Fibroblast of peridontal ligament (primary cell): ENCODE results near the gene NDUFA13.

Source experiments
- DNase-seq: peaks from one replicate; pipeline ENCODE4 v3.0.0-alpha.2; 2010; ENCODE audit errors: extremely low read depth

Gene NDUFA13

GRCh38 chr19:19532806-19533701 lies 17.0 kb downstream of the NDUFA13 start:
- DNase-seq: no peak

GRCh38 chr19:19533841-19534240 lies 17.8 kb downstream of the NDUFA13 start:
- DNase-seq: no peak

- DNase-seq: no peak
Observed at GRCh38 chr19:19534556-19535265, 18.7 kb downstream of the NDUFA13 start.

GRCh38 chr19:19535311-19536191 lies 19.5 kb downstream of the NDUFA13 start:
- DNase-seq: no peak

DNA sequence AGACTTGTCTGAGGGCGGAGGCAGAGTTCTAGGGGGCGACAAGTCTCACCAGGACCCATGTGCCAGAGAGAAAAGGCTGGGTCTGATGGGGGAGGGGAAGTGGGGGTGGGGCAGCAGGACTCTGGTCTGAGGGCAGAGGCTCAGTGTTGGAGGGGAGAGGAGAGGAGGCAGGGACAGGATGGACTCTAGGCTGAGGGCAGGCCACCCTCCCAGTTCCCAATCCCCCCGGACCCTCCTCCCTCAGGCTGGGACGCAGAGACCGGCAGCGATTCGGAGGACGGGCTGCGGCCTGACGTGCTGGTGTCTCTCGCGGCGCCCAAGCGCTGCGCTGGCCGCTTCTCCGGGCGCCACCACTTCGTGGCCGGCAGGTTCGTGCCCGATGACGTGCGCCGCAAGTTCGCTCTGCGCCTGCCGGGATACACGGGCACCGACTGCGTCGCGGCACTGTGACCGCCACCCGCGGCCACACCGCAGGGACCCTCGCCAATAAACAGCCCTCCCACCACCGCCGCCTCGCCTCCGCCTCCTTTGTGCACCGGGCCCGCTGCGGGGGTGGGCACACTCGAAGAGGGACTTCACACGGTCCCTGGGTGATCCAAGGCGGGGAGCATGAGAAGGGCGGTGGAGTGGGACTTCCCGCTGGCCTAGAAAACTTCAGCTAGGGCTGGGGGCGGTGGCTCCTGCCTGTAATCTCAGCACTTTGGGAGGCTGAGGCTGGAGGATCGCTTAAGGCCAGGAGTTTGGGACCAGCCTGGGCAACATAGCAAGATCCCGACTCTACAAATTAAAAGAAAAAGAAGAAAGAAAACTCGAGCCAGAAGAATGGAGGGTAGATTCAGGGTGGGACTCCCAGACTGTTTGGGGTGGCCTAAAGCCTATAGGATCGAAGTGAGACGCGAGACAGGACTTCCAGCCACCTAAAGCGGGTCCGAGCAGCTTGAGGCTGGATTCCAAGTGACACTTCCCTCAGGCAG lies 21.3 kb downstream of the NDUFA13 start:
- DNase-seq: no peak

DNA sequence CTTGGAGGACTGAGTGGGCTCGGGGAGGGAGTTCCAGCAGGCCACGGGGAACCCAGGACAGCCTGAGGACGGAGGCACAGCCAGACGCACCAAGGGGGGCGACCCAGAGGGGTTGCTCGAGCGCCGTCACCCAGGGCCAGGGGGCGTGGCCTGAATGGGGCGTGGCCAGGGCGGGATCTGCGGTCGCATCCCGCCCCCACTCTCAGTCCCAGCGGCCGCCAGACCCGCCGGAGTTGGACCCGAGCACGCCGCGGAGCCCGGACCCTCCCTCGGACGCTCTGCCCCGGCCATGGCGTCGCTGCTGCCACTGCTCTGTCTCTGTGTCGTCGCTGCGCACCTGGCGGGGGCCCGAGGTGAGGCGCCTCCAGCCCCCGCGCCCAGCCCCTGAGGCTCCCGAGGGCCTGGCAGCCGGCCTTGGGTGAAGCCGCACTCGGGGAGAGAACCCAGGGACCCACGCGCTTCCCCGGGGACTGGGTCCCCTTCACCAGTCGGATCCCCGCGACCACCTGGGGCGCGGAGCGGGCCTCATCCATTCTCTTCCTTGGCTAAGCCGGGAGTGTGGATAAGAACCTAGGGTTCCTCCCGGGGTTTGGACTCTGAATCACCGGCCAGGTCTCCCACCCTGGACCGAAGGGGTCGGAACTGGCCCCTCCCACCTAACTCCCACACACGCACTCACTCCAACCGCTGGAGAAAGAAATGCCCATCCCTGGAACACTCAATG lies 22.2 kb downstream of the NDUFA13 start, which contains the start of gene CILP2:
TSS of gene CILP2 (plus strand) at position 205 of the 724 bp plus-strand sequence. CDS start at position 290, 85 bp downstream.
- no peak for DNase-seq

DNA sequence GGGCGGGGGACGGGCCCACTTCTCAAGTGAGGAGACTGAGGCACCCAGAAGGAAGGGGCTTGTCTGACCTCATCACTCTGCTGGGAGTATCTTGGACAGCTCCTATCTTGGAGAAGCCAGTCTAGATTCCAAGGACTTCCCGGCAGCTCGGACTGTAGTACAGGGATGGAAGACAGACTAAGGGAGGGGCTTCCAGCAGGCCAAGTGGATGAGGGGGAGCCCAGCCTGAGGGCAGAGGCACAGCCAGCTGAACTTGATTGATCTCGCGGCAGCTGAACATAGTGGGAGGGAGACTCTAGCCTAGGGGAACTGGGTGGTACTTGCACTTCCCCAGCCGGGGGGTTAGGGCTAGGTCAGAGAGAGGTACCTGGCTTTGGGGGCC lies 22.8 kb downstream of the NDUFA13 start:
- no peak for DNase-seq

DNA sequence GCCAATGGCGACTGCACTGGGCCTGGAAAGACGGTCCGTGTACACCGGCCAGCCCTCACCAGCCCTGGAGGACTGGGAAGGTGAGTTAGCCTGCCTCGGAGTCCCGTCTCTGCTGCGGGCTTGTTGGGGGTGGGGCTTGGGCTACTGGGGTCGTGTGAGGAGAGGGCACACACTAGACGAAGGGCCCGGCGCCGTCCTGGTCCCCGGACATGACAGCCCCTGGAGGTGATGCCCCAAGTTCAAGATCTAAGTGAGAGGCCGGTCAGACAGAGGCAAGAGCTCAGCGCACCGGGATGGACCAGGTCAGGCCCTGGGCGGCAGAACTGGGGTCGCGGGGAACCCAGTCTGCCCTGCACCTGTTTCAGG lies 23.7 kb downstream of the NDUFA13 start:
- DNase-seq: no peak

GRCh38 chr19:19540064-19540714 lies 24.2 kb downstream of the NDUFA13 start:
- DNase-seq: no peak

DNA sequence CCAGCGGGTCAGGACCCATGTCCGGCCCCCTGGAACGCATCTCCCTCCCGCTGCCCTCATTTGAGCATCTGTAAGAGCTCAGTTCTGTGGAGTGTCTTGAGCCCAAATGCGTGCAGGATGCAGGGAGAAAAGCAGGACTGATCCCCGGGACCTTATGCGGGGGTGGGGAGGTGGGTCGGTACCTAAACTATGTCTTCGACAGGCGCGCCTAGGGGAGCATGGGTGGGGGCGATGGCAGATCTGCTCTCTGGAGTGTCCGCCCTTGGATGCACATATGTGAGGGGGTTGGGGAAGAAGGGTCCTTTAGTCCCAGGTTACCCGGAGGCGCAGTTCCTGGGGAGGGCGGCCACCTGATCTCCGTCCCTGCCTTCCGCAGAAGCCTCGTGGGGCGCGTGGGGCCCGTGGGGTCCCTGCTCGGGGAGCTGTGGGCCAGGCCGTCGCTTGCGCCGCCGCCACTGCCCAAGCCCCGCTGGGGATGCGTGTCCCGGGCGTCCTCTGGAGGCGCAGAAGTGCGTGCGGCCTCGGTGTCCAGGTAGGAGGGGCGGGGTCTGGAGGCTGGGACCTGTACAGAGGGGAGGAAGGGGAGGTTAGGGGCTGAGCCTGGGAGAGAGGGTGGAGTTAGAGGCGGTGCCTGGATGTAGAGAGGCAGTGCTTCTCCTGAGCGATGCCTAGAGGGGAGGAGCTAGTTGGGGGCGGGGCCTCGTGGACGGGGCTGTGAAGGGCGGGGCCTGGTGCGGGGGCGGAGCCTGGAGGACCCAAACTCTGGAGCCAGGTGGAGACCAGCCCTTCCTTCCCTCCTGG lies 24.9 kb downstream of the NDUFA13 start:
- DNase-seq: no peak

GRCh38 chr19:19541616-19542015 lies 25.6 kb downstream of the NDUFA13 start:
- DNase-seq: no peak

DNA sequence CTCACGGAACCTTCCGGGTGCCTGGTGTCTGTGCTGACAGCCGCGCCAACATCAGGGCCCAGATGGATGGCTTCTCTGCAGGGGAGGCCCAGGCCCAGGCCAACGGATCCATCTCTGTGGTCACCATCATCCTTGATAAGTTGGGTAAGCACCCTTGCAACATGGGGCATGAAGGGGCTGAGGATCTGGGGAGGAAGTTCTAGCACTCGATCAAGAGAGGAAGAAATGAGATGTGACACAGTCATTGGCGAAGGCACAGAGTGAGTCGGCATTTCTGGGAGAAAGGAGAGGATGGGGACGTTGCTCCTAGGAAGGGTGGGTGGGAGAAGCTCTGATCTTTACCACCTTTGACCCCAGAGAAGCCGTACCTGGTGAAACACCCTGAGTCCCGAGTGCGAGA lies 26.5 kb downstream of the NDUFA13 start:
- DNase-seq: no peak

DNA sequence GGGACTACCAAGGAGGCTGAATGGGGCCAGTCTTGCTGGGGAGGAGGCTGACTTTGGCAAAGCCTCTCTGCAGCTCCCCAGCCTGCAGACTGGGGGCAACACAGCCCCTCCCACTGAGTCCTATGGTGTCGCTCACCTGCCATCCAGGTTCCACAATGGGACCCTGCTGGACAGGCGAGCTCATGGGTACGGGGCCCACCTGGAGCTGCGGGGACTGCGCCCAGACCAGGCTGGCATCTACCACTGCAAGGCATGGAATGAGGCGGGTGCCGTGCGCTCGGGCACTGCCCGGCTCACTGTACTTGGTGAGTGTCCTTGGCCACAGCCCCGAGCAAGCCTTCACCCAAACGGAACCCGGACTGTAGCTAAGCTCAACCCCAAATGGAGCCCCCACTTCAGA lies 27.1 kb downstream of the NDUFA13 start:
- no peak for DNase-seq

DNA sequence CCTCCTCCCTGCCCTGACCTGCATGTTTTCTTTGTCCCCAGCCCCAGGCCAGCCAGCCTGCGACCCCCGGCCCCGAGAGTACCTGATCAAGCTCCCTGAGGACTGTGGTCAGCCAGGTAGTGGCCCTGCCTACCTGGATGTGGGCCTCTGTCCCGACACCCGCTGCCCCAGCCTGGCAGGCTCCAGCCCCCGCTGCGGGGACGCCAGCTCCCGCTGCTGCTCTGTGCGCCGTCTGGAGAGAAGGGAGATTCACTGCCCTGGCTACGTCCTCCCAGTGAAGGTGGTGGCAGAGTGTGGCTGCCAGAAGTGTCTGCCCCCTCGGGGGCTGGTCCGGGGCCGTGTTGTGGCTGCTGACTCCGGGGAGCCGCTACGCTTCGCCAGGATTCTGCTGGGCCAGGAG lies 27.6 kb downstream of the NDUFA13 start:
- DNase-seq: no peak

GRCh38 chr19:19544257-19544953 lies 28.4 kb downstream of the NDUFA13 start:
- DNase-seq: no peak

DNA sequence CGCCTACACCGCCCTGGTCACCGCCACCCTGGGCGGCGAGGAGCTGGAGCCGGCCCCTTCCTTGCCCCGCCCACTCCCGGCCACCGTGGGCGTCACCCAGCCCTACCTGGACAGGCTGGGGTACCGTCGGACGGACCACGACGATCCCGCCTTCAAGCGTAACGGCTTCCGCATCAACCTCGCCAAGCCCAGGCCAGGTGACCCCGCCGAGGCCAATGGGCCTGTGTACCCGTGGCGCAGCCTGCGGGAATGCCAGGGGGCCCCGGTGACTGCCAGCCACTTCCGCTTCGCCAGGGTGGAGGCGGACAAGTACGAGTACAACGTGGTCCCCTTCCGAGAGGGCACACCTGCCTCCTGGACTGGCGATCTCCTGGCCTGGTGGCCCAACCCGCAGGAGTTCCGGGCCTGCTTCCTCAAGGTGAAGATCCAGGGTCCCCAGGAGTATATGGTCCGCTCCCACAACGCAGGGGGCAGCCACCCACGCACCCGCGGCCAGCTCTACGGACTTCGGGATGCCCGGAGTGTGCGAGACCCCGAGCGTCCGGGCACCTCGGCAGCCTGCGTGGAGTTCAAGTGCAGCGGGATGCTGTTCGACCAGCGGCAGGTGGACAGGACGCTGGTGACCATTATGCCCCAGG lies 29.0 kb downstream of the NDUFA13 start:
- no peak for DNase-seq

GRCh38 chr19:19545707-19546106 lies 29.7 kb downstream of the NDUFA13 start:
- no peak for DNase-seq

GRCh38 chr19:19546751-19547162 lies 30.7 kb downstream of the NDUFA13 start:
- DNase-seq: no peak
